GM23338 (cell line): Measurements from ENCODE around the gene ELF5. TPM values are rescaled to one million over a fixed set of nuclear protein-coding genes. Genes with fewer than 3 reads are reported as not detected.
A peak's percentile ranks its signal among the peaks of the same experiment; 100 is the strongest.

Source experiments
- ATAC-seq: fragments of 200-7000 bp; cut with Tn5 transposase; 3 replicates; pipeline ENCODE4 v1.9.1; 2020
- DNase-seq: peaks from one replicate; pipeline ENCODE4 v3.0.0-alpha.2; 2015; ENCODE audit warnings: low spot score
- H2AFZ ChIP-seq: fragments of 200-600 bp; sonication (generic); 2 replicates; pipeline ENCODE4 v1.8.0; 2016; ENCODE audit warnings: antibody characterized with exemption, mild to moderate bottlenecking, moderate library complexity
- H3F3A ChIP-seq: fragments of 200-600 bp; sonication (generic); replicated peaks from 2 replicates; pipeline ENCODE4 v1.8.0; 2017; ENCODE audit warnings: antibody characterized with exemption, mixed run types, low read depth
- H3K27ac ChIP-seq: fragments of 200-600 bp; sonication (generic); 2 replicates; pipeline ENCODE4 v1.6.1; 2016; ENCODE audit warnings: low read depth
- H3K27me3 ChIP-seq: fragments of 200-600 bp; sonication (generic); 2 replicates; pipeline ENCODE4 v1.8.0; 2016; ENCODE audit warnings: mild to moderate bottlenecking, mixed run types, moderate library complexity; ENCODE audit not compliant: insufficient read depth
- H3K36me3 ChIP-seq: fragments of 200-600 bp; sonication (generic); 2 replicates; pipeline ENCODE4 v1.8.0; 2016; ENCODE audit warnings: mild to moderate bottlenecking; ENCODE audit not compliant: insufficient read depth
- H3K4me1 ChIP-seq: fragments of 200-600 bp; sonication (generic); 2 replicates; pipeline ENCODE4 v1.8.0; 2016; ENCODE audit warnings: mild to moderate bottlenecking, moderate library complexity; ENCODE audit not compliant: insufficient read depth
- H3K4me2 ChIP-seq: fragments of 200-600 bp; sonication (generic); 2 replicates; pipeline ENCODE4 v1.7.1; 2017; ENCODE audit warnings: mixed run types
- H3K4me3 ChIP-seq: fragments of 200-600 bp; sonication (generic); 2 replicates; pipeline ENCODE4 v1.6.1; 2016; ENCODE audit warnings: mixed run types
- H3K79me2 ChIP-seq: fragments of 200-600 bp; sonication (generic); replicated peaks from 2 replicates; pipeline ENCODE4 v1.8.0; 2017; ENCODE audit warnings: mild to moderate bottlenecking; ENCODE audit not compliant: insufficient read depth
- H3K9me2 ChIP-seq: fragments of 200-600 bp; sonication (generic); 2 replicates; pipeline ENCODE4 v1.8.0; 2017; ENCODE audit not compliant: insufficient read depth
- H4K20me1 ChIP-seq: fragments of 200-600 bp; sonication (generic); replicated peaks from 2 replicates; pipeline ENCODE4 v1.8.0; 2017; ENCODE audit warnings: mild to moderate bottlenecking; ENCODE audit not compliant: insufficient read depth
- H3K27ac Mint-ChIP-seq: 2 replicates; pipeline ENCODE4 v1.8.0; 2020; ENCODE audit warnings: inconsistent platforms, mild to moderate bottlenecking, moderate library complexity, mixed read lengths
- H3K27me3 Mint-ChIP-seq: 3 replicates; pipeline ENCODE4 v1.8.0; 2022; ENCODE audit warnings: low read depth, mild to moderate bottlenecking, moderate library complexity, mixed read lengths, inconsistent platforms; ENCODE audit not compliant: insufficient read depth, poor library complexity
- H3K36me3 Mint-ChIP-seq: 3 replicates; pipeline ENCODE4 v1.8.0; 2021; ENCODE audit warnings: low read depth, mild to moderate bottlenecking, inconsistent platforms, moderate library complexity, mixed read lengths
- H3K4me1 Mint-ChIP-seq: 3 replicates; pipeline ENCODE4 v1.8.0; 2020; ENCODE audit warnings: mild to moderate bottlenecking, inconsistent platforms, mixed read lengths
- H3K4me3 Mint-ChIP-seq: 3 replicates; pipeline ENCODE4 v1.8.0; 2021; ENCODE audit warnings: moderate library complexity, mild to moderate bottlenecking, inconsistent platforms, mixed read lengths
- H3K9me3 Mint-ChIP-seq: 3 replicates; pipeline ENCODE4 v1.8.0; 2020; ENCODE audit warnings: moderate library complexity, mild to moderate bottlenecking, inconsistent platforms, mixed read lengths
- CREB1 ChIP-seq: fragments of 250-450 bp; sonication (Bioruptor Pico); IDR thresholded peaks from 2 replicates; pipeline ENCODE4 v1.5.0; 2020; ENCODE audit warnings: low read depth, mild to moderate bottlenecking, moderate library complexity
- CTCF ChIP-seq, 2 experiments: fragments of 200-600 bp in 1 of 2; sonication (generic) in 1 of 2; conservative IDR thresholded peaks; 2 replicates each; pipeline versions ENCODE4 v1.5.1 to v1.6.1; 2016 to 2017; ENCODE audit warnings: antibody characterized with exemption in 2 of 2, low read depth in 2 of 2, mild to moderate bottlenecking in 2 of 2, moderate library complexity in 1 of 2
- EZH2 ChIP-seq: fragments of 200-600 bp; sonication (generic); IDR thresholded peaks from one replicate; pipeline ENCODE4 v1.8.0; 2017; ENCODE audit warnings: antibody characterized with exemption, mild to moderate bottlenecking, low read depth; ENCODE audit not compliant: unreplicated experiment
- EZH2phosphoT487 ChIP-seq: fragments of 200-600 bp; sonication (generic); IDR thresholded peaks from one replicate; pipeline ENCODE4 v1.8.1; 2018; ENCODE audit warnings: antibody characterized with exemption; ENCODE audit not compliant: unreplicated experiment
- JUNB ChIP-seq: IDR thresholded peaks from one replicate; pipeline ENCODE4 v1.6.1; 2016; ENCODE audit warnings: antibody characterized with exemption; ENCODE audit not compliant: unreplicated experiment
- NANOG ChIP-seq: IDR thresholded peaks from 2 replicates; pipeline ENCODE4 v1.6.1; 2016; ENCODE audit warnings: antibody characterized with exemption, borderline replicate concordance
- POLR2AphosphoS5 ChIP-seq: IDR thresholded peaks from 2 replicates; pipeline ENCODE4 v1.6.1; 2016; ENCODE audit warnings: antibody characterized with exemption, low read depth
- STAT1 ChIP-seq: IDR thresholded peaks from one replicate; pipeline ENCODE4 v1.6.1; 2016; ENCODE audit warnings: antibody characterized with exemption; ENCODE audit not compliant: unreplicated experiment
- ZNF114 ChIP-seq: fragments of 250-450 bp; sonication (Bioruptor Pico); IDR thresholded peaks from 2 replicates; pipeline ENCODE4 v1.5.0; 2020; ENCODE audit warnings: mild to moderate bottlenecking, moderate library complexity
- ZNF331 ChIP-seq: fragments of 250-450 bp; sonication (Bioruptor Pico); IDR thresholded peaks from 2 replicates; pipeline ENCODE4 v1.5.0; 2020; ENCODE audit warnings: low read depth, mild to moderate bottlenecking, moderate library complexity
- polyA plus RNA-seq: library from polyadenylated mRNA; unstranded; fragments of >200 nt; fragmentation: Nextera tagmentation; extraction: Ambion mirVana; gene quantifications from 2 replicates; pipeline ENCODE4 v1.2.1, GENCODE V29; 2016
- total RNA-seq: library from RNA; depleted of rRNA; stranded (reverse); fragments of >200 nt; shearing (Covaris generic); gene quantifications from 2 replicates; pipeline ENCODE4 v1.2.3, GENCODE V29; 2014
- TF ChIP-seq, protein P1 (sequence below): IDR thresholded peaks from one replicate; pipeline ENCODE4 v1.6.1; 2018; ENCODE audit warnings: antibody characterized with exemption; ENCODE audit not compliant: unreplicated experiment
- TF ChIP-seq, protein P2 (sequence below): fragments of 250-450 bp; sonication (Bioruptor Pico); IDR thresholded peaks from 2 replicates; pipeline ENCODE4 v1.5.0; 2020; ENCODE audit warnings: mild to moderate bottlenecking, moderate library complexity

Gene ELF5
- total and polyA plus RNA-seq, 2 experiments from 2014 or later = not detected

DNA sequence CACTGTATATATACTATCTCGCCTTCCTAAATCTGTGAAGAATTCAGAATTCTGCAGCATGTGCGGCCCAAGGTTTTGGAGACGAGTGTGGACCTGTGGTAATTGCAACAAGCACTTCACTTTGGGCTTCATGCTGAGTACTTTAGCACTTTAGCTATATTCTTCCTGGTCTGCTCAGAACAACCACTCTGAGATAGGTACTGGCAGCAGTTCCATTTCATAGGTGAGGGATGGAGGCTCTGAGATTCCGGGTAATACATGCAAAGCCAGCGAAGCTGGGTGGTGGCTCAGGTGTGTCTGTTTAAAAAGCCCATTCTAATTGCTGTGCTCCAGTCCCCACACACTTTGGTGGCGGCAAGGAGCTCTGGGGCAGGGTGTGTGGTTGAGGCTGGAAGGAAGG is 6.4 kb downstream of the ELF5 start:
- Histone ChIP-seq H3K4me2 (no peak overlapping the region), H3K27ac (no peak overlapping the region), H3K79me2 (no peaks in the 10 kb centered on the region), H3K4me3 (no peak overlapping the region), H3K9me2 (no peaks in the 10 kb centered on the region; the same call in 1 of the 2 replicates), H2AFZ (peak overlapping the region; percentile 70; the same call in 1 of the 2 replicates), H3K36me3 (no peaks in the 10 kb centered on the region), H3K27me3 (no peaks in the 10 kb centered on the region), H4K20me1 (no peaks in the 10 kb centered on the region), H3F3A (no peaks in the 10 kb centered on the region), H3K4me1 (no peaks in the 10 kb centered on the region)
- H3K9me3 Mint-ChIP-seq = no peaks in the 10 kb centered on the region
- ATAC-seq (no peak), DNase-seq (no peak)
- peaks cover 4% of the 10 kb centered on the region for H3K27me3 Mint-ChIP-seq
- H3K4me3 Mint-ChIP-seq = no peak overlapping the region
- H3K36me3 Mint-ChIP-seq = no peaks in the 10 kb centered on the region
- TF ChIP-seq, protein P1, sequence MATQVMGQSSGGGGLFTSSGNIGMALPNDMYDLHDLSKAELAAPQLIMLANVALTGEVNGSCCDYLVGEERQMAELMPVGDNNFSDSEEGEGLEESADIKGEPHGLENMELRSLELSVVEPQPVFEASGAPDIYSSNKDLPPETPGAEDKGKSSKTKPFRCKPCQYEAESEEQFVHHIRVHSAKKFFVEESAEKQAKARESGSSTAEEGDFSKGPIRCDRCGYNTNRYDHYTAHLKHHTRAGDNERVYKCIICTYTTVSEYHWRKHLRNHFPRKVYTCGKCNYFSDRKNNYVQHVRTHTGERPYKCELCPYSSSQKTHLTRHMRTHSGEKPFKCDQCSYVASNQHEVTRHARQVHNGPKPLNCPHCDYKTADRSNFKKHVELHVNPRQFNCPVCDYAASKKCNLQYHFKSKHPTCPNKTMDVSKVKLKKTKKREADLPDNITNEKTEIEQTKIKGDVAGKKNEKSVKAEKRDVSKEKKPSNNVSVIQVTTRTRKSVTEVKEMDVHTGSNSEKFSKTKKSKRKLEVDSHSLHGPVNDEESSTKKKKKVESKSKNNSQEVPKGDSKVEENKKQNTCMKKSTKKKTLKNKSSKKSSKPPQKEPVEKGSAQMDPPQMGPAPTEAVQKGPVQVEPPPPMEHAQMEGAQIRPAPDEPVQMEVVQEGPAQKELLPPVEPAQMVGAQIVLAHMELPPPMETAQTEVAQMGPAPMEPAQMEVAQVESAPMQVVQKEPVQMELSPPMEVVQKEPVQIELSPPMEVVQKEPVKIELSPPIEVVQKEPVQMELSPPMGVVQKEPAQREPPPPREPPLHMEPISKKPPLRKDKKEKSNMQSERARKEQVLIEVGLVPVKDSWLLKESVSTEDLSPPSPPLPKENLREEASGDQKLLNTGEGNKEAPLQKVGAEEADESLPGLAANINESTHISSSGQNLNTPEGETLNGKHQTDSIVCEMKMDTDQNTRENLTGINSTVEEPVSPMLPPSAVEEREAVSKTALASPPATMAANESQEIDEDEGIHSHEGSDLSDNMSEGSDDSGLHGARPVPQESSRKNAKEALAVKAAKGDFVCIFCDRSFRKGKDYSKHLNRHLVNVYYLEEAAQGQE = no peak
- TF ChIP-seq ZNF114 (CRISPR knock-in tag) (no peak), POLR2AphosphoS5 (no peak), NANOG (no peak), STAT1 (no peak), ZNF331 (CRISPR knock-in tag) (no peak), EZH2 (no peak), CTCF (conservative IDR thresholded peaks at IDR 0.05; ENCODE audit: low read depth in 2 of 2) (no peak), EZH2phosphoT487 (no peak), JUNB (no peak), CREB1 (CRISPR knock-in tag) (no peak)
- TF ChIP-seq, protein P2, sequence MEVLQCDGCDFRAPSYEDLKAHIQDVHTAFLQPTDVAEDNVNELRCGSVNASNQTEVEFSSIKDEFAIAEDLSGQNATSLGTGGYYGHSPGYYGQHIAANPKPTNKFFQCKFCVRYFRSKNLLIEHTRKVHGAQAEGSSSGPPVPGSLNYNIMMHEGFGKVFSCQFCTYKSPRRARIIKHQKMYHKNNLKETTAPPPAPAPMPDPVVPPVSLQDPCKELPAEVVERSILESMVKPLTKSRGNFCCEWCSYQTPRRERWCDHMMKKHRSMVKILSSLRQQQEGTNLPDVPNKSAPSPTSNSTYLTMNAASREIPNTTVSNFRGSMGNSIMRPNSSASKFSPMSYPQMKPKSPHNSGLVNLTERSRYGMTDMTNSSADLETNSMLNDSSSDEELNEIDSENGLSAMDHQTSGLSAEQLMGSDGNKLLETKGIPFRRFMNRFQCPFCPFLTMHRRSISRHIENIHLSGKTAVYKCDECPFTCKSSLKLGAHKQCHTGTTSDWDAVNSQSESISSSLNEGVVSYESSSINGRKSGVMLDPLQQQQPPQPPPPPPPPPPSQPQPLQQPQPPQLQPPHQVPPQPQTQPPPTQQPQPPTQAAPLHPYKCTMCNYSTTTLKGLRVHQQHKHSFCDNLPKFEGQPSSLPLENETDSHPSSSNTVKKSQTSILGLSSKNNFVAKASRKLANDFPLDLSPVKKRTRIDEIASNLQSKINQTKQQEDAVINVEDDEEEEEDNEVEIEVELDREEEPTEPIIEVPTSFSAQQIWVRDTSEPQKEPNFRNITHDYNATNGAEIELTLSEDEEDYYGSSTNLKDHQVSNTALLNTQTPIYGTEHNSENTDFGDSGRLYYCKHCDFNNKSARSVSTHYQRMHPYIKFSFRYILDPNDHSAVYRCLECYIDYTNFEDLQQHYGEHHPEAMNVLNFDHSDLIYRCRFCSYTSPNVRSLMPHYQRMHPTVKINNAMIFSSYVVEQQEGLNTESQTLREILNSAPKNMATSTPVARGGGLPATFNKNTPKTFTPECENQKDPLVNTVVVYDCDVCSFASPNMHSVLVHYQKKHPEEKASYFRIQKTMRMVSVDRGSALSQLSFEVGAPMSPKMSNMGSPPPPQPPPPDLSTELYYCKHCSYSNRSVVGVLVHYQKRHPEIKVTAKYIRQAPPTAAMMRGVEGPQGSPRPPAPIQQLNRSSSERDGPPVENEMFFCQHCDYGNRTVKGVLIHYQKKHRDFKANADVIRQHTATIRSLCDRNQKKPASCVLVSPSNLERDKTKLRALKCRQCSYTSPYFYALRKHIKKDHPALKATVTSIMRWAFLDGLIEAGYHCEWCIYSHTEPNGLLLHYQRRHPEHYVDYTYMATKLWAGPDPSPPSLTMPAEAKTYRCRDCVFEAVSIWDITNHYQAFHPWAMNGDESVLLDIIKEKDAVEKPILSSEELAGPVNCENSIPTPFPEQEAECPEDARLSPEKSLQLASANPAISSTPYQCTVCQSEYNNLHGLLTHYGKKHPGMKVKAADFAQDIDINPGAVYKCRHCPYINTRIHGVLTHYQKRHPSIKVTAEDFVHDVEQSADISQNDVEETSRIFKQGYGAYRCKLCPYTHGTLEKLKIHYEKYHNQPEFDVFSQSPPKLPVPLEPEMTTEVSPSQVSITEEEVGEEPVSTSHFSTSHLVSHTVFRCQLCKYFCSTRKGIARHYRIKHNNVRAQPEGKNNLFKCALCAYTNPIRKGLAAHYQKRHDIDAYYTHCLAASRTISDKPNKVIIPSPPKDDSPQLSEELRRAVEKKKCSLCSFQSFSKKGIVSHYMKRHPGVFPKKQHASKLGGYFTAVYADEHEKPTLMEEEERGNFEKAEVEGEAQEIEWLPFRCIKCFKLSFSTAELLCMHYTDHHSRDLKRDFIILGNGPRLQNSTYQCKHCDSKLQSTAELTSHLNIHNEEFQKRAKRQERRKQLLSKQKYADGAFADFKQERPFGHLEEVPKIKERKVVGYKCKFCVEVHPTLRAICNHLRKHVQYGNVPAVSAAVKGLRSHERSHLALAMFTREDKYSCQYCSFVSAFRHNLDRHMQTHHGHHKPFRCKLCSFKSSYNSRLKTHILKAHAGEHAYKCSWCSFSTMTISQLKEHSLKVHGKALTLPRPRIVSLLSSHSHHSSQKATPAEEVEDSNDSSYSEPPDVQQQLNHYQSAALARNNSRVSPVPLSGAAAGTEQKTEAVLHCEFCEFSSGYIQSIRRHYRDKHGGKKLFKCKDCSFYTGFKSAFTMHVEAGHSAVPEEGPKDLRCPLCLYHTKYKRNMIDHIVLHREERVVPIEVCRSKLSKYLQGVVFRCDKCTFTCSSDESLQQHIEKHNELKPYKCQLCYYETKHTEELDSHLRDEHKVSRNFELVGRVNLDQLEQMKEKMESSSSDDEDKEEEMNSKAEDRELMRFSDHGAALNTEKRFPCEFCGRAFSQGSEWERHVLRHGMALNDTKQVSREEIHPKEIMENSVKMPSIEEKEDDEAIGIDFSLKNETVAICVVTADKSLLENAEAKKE (CRISPR knock-in tag) = no peak
- no peak overlapping the region for H3K27ac Mint-ChIP-seq
- H3K4me1 Mint-ChIP-seq = no peaks in the 10 kb centered on the region
